Posterior vena cava (tissue), 2 donors: ENCODE data around the gene MICU1. TPM values are rescaled to one million over a fixed set of nuclear protein-coding genes. Genes with fewer than 3 reads are reported as not detected.
"Not testable (repeated sequence)": the region's sequence is repeated elsewhere in the genome, so short reads cannot be mapped to it uniquely, and the experiment has no call there.

ENCODE experiments used
- DNase-seq: peaks from one replicate; pipeline ENCODE4 v3.0.0-alpha.2; 2020; ENCODE audit warnings: low spot score
- intact Hi-C, 2 donors: fragments of 100-400 bp; cut with DNase I; formaldehyde crosslinking; loops; one replicate each; pipeline versions ENCODE4 v1.14.1 to v1.14.2; 2022 to 2023
- total RNA-seq, 2 donors: library from RNA; stranded (reverse); fragmentation: NEBNext Ultra II Directional; extraction: Animal tissue kit (Norgen Biotek cat#: 25700); gene quantifications; one replicate each; pipeline ENCODE4 v1.2.1, GENCODE V29; 2021
- donor health status: DM: yes; HTN: yes; CAD: no.
- donor health status: DM: yes; HTN: yes; CAD: no.

Gene MICU1
- total RNA-seq, 2 donors from 2014 or later, result 57.6 to 58.9 TPM

GRCh38 chr10:72421885-72422540, 203.9 kb downstream of the MICU1 start:
- no peak for DNase-seq
- intact Hi-C loops, result loop anchor here in 1 of 2 donors (5.0 kb wide), 1 partner anchor 405 kb away; no protein-coding TSS in a partner anchor

GRCh38 chr10:72419241-72419640, 206.6 kb downstream of the MICU1 start:
- DNase-seq, result no peak
- intact Hi-C loops, result no loop called here

GRCh38 chr10:72418679-72419078, 207.2 kb downstream of the MICU1 start:
- DNase-seq, result no peak
- intact Hi-C loops, result no loop called here

- intact Hi-C loops, result no loop called here
- DNase-seq, result no peak
Measured at GRCh38 chr10:72417971-72418370, 207.9 kb downstream of the MICU1 start.

- intact Hi-C loops, result no loop called here
- no peak for DNase-seq
Measured at GRCh38 chr10:72416661-72417060, 209.2 kb downstream of the MICU1 start.

- intact Hi-C loops, result no loop called here
- no peak for DNase-seq
Measured at GRCh38 chr10:72414642-72415041, 211.2 kb downstream of the MICU1 start.

- intact Hi-C loops, result no loop called here
- no peak for DNase-seq
Measured at GRCh38 chr10:72409167-72409566, 216.7 kb downstream of the MICU1 start.

- no peak for DNase-seq
Measured at GRCh38 chr10:72407927-72408600, 217.8 kb downstream of the MICU1 start.

GRCh38 chr10:72407471-72407870, 218.4 kb downstream of the MICU1 start:
- intact Hi-C loops, result no loop called here
- no peak for DNase-seq

More at GRCh38 chr10:72407927-72408600, 217.8 kb downstream of the MICU1 start:
- intact Hi-C loops, result no loop called here

GRCh38 chr10:72395581-72395980, 230.3 kb downstream of the MICU1 start:
- DNase-seq, intact Hi-C loops: not testable (repeated sequence)

- DNase-seq, result no peak
- intact Hi-C loops, result no loop called here
Measured at GRCh38 chr10:72392571-72392970, 233.3 kb downstream of the MICU1 start.

GRCh38 chr10:72390764-72391163, 235.1 kb downstream of the MICU1 start:
- intact Hi-C loops, result no loop called here
- no peak for DNase-seq

GRCh38 chr10:72389716-72390115, 236.2 kb downstream of the MICU1 start:
- no peak for DNase-seq
- intact Hi-C loops, result no loop called here

- intact Hi-C loops, result no loop called here
- DNase-seq, result no peak
Measured at GRCh38 chr10:72389014-72389413, 236.9 kb downstream of the MICU1 start.

GRCh38 chr10:72388062-72388461, 237.8 kb downstream of the MICU1 start:
- intact Hi-C loops, result no loop called here
- no peak for DNase-seq

GRCh38 chr10:72386916-72387586, 238.8 kb downstream of the MICU1 start:
- DNase-seq, result no peak
- intact Hi-C loops, result no loop called here

GRCh38 chr10:72385724-72386123, 240.2 kb downstream of the MICU1 start:
- no peak for DNase-seq
- intact Hi-C loops, result no loop called here

GRCh38 chr10:72384982-72385381, 240.9 kb downstream of the MICU1 start:
- intact Hi-C loops, DNase-seq: not testable (repeated sequence)

GRCh38 chr10:72379776-72380175, 246.1 kb downstream of the MICU1 start:
- DNase-seq, result no peak
- intact Hi-C loops, result no loop called here

GRCh38 chr10:72379062-72379461, 246.8 kb downstream of the MICU1 start:
- intact Hi-C loops, result no loop called here
- no peak for DNase-seq
